ENCODE results near the gene G3BP1.
A peak's percentile ranks its signal among the peaks of the same experiment; 100 is the strongest.
"Not testable (repeated sequence)": the region's sequence is repeated elsewhere in the genome, so short reads cannot be mapped to it uniquely, and the experiment has no call there.

G3BP1 gene

DNA sequence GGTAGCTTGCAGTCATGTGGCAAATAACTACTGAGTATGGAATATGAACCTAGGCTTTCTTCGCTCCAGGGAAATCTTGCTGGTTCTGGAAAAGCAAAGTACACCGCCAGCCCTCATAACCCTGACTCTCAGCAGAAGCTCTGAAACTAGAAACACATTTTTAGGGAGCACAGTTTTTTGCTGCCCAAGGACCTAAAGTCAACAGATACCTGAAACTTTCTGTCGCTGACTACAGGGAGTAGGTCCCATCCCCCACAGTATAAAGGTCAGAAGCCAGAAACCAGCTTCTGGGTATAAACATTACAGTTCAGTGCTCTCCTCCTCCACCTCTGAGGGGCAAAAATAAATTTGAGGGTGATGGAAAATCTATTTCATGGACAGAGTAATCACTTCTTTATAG is 16.4 kb upstream of the G3BP1 start:
- DNase-seq (ENCODE audit: low read depth) = no peak

- peak; percentile 11 for DNase-seq (ENCODE audit: low read depth)
Measured at GRCh38 chr5:151757233-151758140, 14.3 kb upstream of the G3BP1 start.

GRCh38 chr5:151758141-151758429 is 13.7 kb upstream of the G3BP1 start:
- no peak for DNase-seq (ENCODE audit: low read depth)

GRCh38 chr5:151758430-151759241 is 13.1 kb upstream of the G3BP1 start, which contains the start of gene ATOX1:
Gene ATOX1, minus strand, starts transcription at chr5:151758631. Its CDS starts 80 bp downstream, at chr5:151758551.
- peak; percentile 86 for DNase-seq (ENCODE audit: low read depth)

GRCh38 chr5:151764801-151765200 is 7.0 kb upstream of the G3BP1 start:
- no peak for DNase-seq (ENCODE audit: low read depth)

DNA sequence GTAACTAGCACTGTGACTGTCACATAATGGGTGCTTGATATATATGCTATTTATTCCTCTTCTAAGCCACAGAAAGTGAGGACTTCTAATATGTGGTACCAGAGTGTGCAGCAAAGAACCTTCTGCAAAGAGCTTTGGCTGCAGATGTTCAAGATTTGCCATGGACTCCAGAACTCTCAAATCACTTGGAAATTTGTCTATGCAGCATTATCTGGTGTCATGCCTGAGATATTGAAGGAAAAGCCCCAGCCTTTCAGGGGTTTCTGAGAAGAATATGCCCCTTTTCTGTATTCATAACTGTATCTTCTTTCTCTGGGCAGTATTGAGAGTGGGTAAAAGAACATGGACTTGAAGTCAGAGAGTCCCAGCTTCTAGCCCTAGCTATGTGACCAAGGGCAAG is 4.8 kb upstream of the G3BP1 start:
- no peak for DNase-seq (ENCODE audit: low read depth)

DNA sequence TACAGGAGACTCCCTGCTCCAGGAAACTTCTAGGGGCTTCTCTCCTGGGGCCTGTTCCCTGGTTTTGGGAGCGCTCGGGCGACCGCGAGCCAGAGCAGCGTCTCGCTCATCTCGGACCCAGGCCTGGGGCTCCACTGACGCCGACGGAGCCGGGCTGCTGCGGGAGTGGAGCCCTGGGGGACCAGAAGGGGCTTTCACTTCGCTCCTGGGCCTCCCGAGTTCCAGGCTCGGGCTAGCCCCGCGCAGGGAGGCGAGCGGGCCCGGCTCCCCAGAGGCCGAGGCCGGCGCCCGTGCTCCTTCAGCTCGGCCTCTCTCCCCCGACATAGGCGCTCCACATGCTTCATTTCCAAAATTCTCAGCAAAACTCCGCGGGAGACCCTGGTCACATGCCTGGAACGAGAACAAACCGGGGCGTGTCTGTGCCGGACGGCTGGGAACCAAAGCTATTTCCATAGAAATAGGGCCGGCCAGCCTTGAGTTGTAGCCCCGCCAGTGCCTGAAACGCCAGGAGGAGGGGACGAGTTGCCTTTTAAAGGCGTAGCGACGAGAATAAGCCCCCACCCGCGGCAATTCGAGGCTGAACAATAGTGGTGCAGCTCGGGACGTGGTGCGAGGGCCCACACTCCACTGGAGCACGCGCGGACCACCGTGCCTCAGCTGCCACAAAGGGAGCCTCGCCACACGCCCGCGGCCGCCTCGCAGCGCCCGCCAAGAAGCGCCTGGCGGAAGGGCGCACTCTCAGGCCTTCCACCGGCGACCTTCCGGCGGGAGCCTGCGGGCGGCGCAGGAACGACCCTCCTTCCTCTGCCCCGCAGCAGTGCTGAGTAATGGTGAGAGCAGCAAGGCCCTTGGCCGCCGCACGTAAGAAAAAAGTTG is 1.1 kb upstream of the G3BP1 start:
- DNase-seq (ENCODE audit: low read depth) = no peak

DNA sequence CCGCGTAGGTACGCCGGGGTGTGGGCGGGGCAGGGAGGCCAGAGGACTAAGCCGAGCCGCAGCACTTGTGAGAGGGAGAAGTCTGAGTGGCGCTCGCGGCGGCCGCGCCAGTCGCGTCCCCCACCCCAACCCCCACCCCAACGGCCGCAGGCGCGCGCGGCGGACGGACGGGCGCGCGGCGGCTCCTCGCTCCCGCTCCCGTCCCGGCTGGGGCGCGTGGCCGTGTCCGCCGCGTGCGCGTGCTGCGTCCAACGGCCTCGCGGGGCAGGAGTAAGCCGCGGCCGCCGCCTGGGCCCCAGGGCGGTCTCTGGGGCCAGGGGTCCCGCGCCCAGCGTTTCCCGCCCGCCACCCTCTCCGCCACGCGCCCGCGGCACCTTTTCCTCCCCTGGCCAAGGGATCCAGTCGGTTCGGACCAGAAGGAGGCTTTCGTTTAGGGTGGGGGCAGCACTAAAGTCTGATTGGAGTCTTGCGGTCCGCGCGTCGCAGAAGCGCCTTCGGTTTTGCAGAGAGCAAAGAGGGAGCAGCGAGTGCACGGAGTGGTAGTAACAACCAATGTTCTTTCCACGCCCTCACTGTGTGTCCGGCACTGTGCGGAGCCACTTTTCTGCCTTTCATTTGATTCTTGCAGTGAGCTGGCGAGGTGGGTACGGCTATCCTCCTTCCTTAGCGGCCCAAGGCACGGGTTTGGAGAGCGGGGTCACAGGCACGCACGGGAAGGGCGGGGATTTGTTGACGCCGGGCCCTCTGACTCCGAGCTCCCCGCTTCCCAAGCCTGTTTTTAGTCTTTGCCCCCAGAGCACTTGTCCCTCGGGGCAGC is 483 bp downstream of the G3BP1 start:
- DNase-seq (ENCODE audit: low read depth) = no peak

DNA sequence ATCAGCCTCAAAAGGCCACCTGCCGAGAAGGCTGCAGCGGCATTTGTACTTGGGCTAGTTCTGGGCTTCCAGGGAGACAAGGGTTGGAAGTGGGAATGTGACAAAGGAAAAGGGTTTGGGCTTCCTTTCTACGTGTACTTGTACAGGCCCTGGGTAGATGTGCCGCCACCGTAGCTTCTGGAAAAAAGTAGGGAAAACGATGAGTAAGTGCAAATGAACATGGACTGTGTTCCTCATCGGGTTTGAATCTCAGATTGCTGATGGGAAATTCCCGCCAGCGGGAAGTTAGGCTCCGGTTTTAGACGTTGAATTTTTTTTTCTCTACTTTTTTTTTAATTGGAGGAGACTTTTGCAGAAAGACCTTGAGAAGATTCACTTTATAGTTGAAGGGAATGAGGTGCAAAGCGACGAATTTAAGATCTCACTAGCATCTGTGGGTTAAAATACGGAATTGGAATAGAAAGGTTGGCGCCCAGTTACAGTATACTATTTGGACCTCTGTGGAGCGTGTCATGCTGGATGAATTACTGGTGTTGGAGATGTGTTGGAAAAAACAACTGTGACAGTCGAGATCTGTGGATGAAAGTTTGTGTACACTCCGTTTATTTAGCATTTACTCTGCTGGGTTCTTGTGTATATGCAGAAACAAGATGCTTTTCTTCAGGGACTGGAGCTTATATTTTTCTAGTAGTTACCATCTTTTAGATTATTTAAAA is 1.2 kb downstream of the G3BP1 start:
- no peak for DNase-seq (ENCODE audit: low read depth)

DNA sequence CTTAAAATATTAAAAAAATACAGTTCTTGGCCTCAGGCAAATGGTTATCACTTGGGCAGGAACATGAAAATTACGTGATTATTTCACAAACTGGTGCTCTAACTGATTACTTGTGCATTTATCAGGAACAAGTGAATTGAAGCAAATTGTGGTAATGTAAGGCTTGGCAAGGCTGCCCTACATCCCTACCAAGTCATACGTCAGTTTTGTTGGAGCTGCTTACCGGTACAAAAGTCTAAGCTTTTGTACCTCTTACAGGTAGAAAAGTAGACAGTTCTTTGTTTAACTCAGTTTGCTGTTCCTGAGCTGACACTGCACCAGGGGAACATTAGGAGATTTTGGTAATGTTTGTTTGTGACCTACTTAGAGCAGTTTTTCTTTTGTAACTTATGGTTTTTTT is 2.2 kb downstream of the G3BP1 start:
- no peak for DNase-seq (ENCODE audit: low read depth)

GRCh38 chr5:151775025-151775606 is 3.4 kb downstream of the G3BP1 start:
- DNase-seq (ENCODE audit: low read depth) = no peak

- no peak for DNase-seq (ENCODE audit: low read depth)
Measured at GRCh38 chr5:151779531-151780125, 7.9 kb downstream of the G3BP1 start.

DNA sequence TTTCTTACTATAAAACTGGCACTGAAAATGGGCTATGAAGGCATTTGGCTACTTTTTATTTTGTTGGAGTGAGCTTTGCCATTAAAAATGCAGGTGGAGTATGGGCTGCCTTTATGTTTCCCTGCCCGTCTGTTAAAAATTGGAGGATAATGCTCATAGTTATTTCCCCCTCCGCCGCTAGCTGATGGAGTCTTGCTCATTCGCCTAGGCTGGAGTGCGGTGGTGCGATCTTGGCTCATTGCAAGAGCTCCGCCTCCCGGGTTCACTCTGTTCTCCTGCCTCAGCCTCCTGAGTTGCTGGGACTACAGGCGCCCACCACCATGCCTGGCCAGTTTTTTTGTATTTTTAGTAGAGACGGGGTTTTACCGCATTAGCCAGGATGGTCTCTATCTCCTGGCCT is 8.6 kb downstream of the G3BP1 start:
- DNase-seq (ENCODE audit: low read depth) = no peak

DNA sequence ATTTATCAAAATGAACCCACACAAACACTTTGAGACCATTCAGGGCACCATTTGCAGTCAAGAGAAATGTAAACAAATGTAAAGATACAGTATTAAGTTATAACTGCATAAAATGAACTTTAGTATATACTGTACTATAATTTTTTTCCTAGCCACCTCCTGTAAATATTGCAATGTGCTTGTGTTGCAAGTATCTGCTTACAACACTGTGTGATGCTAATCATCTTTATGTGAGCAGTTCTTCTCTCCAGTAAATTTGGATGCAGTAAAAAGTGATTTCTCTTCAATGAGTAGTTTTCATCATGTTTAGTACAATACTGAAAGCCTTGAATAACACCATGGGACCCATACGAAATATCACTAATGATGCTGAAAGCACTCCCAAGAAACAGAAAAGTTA is 9.4 kb downstream of the G3BP1 start:
- DNase-seq (ENCODE audit: low read depth) = no peak

DNA sequence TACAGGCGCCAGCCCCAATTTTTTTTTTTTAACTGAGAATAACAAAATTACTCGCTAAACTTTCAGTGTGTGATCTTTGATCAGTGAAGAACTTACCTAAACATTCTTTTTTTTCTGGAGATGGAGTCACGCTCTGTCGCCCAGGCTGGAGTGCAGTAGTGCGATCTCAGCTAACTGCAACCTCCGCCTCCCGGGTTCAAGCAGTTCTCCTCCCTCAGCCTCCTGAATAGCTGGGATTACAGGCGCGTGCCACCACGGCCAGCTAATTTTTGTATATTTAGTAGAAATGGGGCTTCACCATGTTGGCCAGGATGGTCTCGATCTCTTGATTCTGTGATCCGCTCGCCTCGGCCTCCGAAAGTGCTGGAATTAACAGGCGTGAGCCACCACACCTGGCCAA is 11.9 kb downstream of the G3BP1 start:
- DNase-seq (ENCODE audit: low read depth) = not testable (repeated sequence)

DNA sequence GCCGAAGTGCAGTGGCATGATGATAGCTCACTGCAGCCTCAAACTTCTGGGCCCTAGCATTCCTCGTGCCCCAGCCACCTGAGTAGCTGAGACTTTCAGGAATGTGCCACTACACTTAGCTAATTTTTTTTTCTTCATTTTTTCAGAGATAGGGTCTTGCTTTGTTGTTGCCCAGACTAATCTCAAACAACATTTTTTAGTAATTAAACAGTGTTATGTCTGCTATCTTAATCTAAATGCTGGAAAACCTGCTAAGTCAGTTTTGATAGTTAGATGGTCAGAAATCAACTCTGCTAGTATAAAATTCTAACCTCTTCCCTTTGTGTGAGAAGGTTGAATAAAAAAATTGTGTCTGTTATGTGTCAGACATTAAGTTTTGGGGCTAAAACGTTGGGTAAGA is 12.4 kb downstream of the G3BP1 start:
- DNase-seq (ENCODE audit: low read depth) = no peak

DNA sequence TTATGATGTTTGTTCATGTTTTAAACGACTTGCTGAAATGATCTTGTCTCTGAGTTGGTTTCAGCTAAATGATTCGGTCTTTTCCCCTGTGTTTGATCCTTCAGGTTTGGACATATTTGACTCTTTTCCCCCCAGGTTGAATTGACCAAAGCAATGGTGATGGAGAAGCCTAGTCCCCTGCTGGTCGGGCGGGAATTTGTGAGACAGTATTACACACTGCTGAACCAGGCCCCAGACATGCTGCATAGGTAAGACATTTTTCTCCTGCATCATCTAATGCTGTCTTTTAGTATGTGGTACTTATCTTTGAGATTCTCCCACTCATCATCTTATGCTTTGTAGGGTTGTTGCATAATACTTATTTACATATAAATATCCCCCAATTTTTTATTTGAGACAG is 14.7 kb downstream of the G3BP1 start:
- no peak for DNase-seq (ENCODE audit: low read depth)

DNA sequence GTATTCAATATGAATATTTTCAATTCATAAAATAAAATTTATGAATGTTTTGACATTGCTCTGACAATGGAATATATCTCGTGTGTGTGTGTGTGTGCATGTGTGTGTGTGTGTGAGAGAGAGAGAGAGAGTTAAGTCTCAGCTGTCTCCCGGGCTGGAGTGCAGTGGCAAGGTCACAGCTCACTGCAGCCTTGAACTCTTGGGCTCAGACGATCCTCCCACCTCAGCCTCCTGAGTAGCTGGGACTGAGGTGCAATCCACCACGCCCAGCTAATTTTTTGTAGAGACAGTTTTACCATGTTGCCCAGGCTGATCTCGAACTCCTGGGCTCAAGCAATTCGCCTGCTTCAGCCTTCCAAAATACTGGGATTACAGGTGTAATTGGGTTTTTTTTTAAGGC is 16.1 kb downstream of the G3BP1 start:
- DNase-seq (ENCODE audit: low read depth) = no peak

GRCh38 chr5:151793358-151793757 is 21.6 kb downstream of the G3BP1 start:
- no peak for DNase-seq (ENCODE audit: low read depth)

DNA sequence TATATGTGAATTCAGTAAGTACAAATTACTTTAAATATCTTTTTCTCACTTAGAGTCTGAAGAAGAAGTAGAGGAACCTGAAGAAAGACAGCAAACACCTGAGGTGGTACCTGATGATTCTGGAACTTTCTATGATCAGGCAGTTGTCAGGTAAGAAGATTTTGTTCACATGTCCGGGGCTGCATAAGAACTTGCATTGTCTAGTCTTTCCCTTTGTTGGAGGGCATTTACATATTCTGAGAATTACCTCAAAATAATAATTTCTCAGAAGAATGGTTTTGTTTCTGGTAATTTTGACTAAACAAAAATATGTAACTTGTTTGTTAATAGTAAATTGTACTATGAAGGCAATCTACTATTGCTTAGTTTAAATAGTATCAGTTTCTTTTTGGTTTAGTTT is 23.7 kb downstream of the G3BP1 start:
- DNase-seq (ENCODE audit: low read depth) = no peak

Data from activated T-helper 9 cell treated with anti-CD3 and anti-CD28 coated beads, Interleukin-2, amount 50 U/mL, for 16 hours (primary cell).